Gastroesophageal sphincter (tissue), 3 donors: ENCODE measurements around the gene COL4A2.

Experiments used
- CTCF ChIP-seq, 4 experiments: fragments of 200-600 bp in 2 of 4; fragments of 450-650 bp in 2 of 4; sonication (generic) in 1 of 4; IDR thresholded peaks; one replicate each; pipeline ENCODE4 v1.5.1; 2017 to 2019; ENCODE audit warnings: antibody characterized with exemption in 4 of 4, mild to moderate bottlenecking in 2 of 4, moderate library complexity in 2 of 4
- POLR2A ChIP-seq, 2 donors: fragments of 450-650 bp; IDR thresholded peaks; one replicate each; pipeline ENCODE4 v1.6.1; 2017; ENCODE audit warnings: antibody characterized with exemption in 2 of 2, mild to moderate bottlenecking in 2 of 2, moderate library complexity in 1 of 2
- POLR2AphosphoS5 ChIP-seq: sonication (generic); formaldehyde crosslinking; IDR thresholded peaks from one replicate; pipeline ENCODE4 v1.6.1; 2017; ENCODE audit warnings: antibody characterized with exemption

- TF ChIP-seq CTCF (IDR thresholded peaks at IDR 0.05) = no peak
- no peak for TF ChIP-seq POLR2AphosphoS5
- no peak for TF ChIP-seq POLR2A (IDR thresholded peaks at IDR 0.05)
These were observed 139.4 kb downstream of the COL4A2 start for GRCh38 chr13:110446575-110446890.
